HCT116 (cell line): ENCODE measurements around the gene GIT2. TPM values are rescaled to one million over a fixed set of nuclear protein-coding genes. Genes with fewer than 3 reads are reported as not detected.

Experiments used
- ATAC-seq: fragments of 200-7000 bp; cut with Tn5 transposase; 2 replicates; pipeline ENCODE4 v1.9.1; 2020; ENCODE audit warnings: mild to moderate bottlenecking, moderate library complexity
- BruUV-seq: library from RNA; stranded (reverse); fragments of 400-500 nt; replicated peaks from 2 replicates; lab custom pipeline; 2021; lab: Mats Ljungman, UMichigan
- CTCF ChIA-PET: fragments of 300-600 bp; sonication (Branson Sonifier 250); formaldehyde crosslinking; loops from one replicate; lab custom pipeline; 2021; ENCODE audit warnings: antibody characterized with exemption; lab: Charles Lee
- POLR2A ChIA-PET: fragments of 300-600, 350-600 bp; sonication (Branson Sonifier 250); formaldehyde crosslinking; loops from one replicate; lab custom pipeline; 2021; ENCODE audit warnings: antibody characterized with exemption; lab: Charles Lee
- RAD21 ChIA-PET, 2 experiments: fragments of 300-600 bp; sonication (Branson Sonifier 250); formaldehyde crosslinking; loops; one replicate each; lab custom pipeline; 2023; ENCODE audit warnings: low total read pairs in 2 of 2; ENCODE audit not compliant: uncharacterized antibody in 2 of 2, unreplicated experiment in 2 of 2, low non-redundant PET in 1 of 2; lab: Charles Lee
- DNase-seq: peaks from one replicate; pipeline ENCODE4 v3.0.0-alpha.2; 2010; ENCODE audit warnings: low read depth, low spot score
- H2AFZ ChIP-seq: fragments of 200-600 bp; shearing (Covaris generic), sonication (generic); 2 replicates; pipeline ENCODE4 v1.6.1; 2017; ENCODE audit warnings: low read depth, mixed run types, mixed read lengths, antibody characterized with exemption, low read length; ENCODE audit not compliant: poor library complexity, severe bottlenecking
- H3K27ac ChIP-seq: 2 replicates; pipeline ENCODE4 v1.5.1; 2012; ENCODE audit warnings: low read depth, low read length
- H3K27me3 ChIP-seq: fragments of 200-600 bp; sonication (generic); 2 replicates; pipeline ENCODE4 v1.6.1; 2016; ENCODE audit warnings: mixed run types, low read length, mixed read lengths; ENCODE audit not compliant: insufficient read depth
- H3K36me3 ChIP-seq, 2 experiments: fragments of 200-500 bp in 1 of 2; fragments of 200-600 bp in 1 of 2; sonication (Bioruptor generic) in 1 of 2; sonication (generic) in 1 of 2; 2 replicates each; pipeline versions ENCODE4 v1.5.1 to v1.6.1; 2014 to 2016; ENCODE audit warnings: low read length in 2 of 2, inconsistent platforms in 1 of 2, mixed read lengths in 1 of 2, mixed run types in 1 of 2; ENCODE audit not compliant: insufficient read depth in 2 of 2, control insufficient read depth in 1 of 2
- H3K4me1 ChIP-seq, 2 experiments: fragments of 200-600 bp in 1 of 2; sonication (generic) in 1 of 2; 2 replicates each; pipeline versions ENCODE4 v1.5.1 to v1.6.1; 2012 to 2017; ENCODE audit warnings: low read length in 2 of 2, inconsistent platforms in 1 of 2, mild to moderate bottlenecking in 1 of 2, mixed read lengths in 1 of 2, mixed run types in 1 of 2, moderate library complexity in 1 of 2; ENCODE audit not compliant: insufficient read depth in 2 of 2, control insufficient read depth in 1 of 2
- H3K4me2 ChIP-seq: fragments of 200-600 bp; sonication (generic); 2 replicates; pipeline ENCODE4 v1.6.1; 2017; ENCODE audit warnings: mixed run types, low read length, mixed read lengths
- H3K4me3 ChIP-seq, 2 experiments: fragments of 200-600 bp in 1 of 2; sonication (generic) in 1 of 2; replicated peaks in 1 of 2; 2 replicates each; pipeline ENCODE4 v1.5.1; 2011 to 2016; ENCODE audit warnings: low read length in 2 of 2, control low read depth in 1 of 2, low read depth in 1 of 2, mild to moderate bottlenecking in 1 of 2, mixed read lengths in 1 of 2, mixed run types in 1 of 2
- H3K79me2 ChIP-seq: fragments of 200-600 bp; sonication (generic); 2 replicates; pipeline ENCODE4 v1.6.1; 2017; ENCODE audit warnings: mild to moderate bottlenecking, mixed run types, low read length, moderate library complexity, mixed read lengths; ENCODE audit not compliant: insufficient read depth
- H3K9ac ChIP-seq: fragments of 200-600 bp; sonication (generic); 2 replicates; pipeline ENCODE4 v1.6.1; 2016; ENCODE audit warnings: low read length, mixed read lengths
- H3K9me2 ChIP-seq: fragments of 200-600 bp; sonication (generic), shearing (Covaris generic); 2 replicates; pipeline ENCODE4 v1.6.1; 2017; ENCODE audit warnings: mixed run types, mild to moderate bottlenecking, moderate library complexity; ENCODE audit not compliant: insufficient read depth
- H3K9me3 ChIP-seq, 2 experiments: fragments of 200-500 bp in 1 of 2; fragments of 200-600 bp in 1 of 2; sonication (Bioruptor generic) in 1 of 2; sonication (generic) in 1 of 2; 2 replicates each; pipeline ENCODE4 v1.6.1; 2014 to 2017; ENCODE audit warnings: low read length in 2 of 2, mixed read lengths in 2 of 2, inconsistent platforms in 1 of 2, low read depth in 1 of 2, mild to moderate bottlenecking in 1 of 2, mixed run types in 1 of 2, moderate library complexity in 1 of 2; ENCODE audit not compliant: control insufficient read depth in 1 of 2, insufficient read depth in 1 of 2
- H4K20me1 ChIP-seq: fragments of 200-600 bp; sonication (generic), shearing (Covaris generic); 2 replicates; pipeline ENCODE4 v1.6.1; 2017; ENCODE audit warnings: mixed run types, mild to moderate bottlenecking, moderate library complexity; ENCODE audit not compliant: insufficient read depth
- CBX3 ChIP-seq: IDR thresholded peaks from 2 replicates; pipeline ENCODE4 v1.6.1; 2012; ENCODE audit warnings: low read depth
- EZH2 ChIP-seq: fragments of 200-600 bp; sonication (generic); IDR thresholded peaks from 2 replicates; pipeline ENCODE4 v1.6.1; 2017; ENCODE audit warnings: antibody characterized with exemption, mixed run types
- FOSL1 ChIP-seq: IDR thresholded peaks from 2 replicates; pipeline ENCODE4 v1.6.1; 2012; ENCODE audit warnings: low read depth
- REST ChIP-seq: IDR thresholded peaks from 2 replicates; pipeline ENCODE4 v1.6.1; 2012; ENCODE audit warnings: low read depth
- TCF7L2 ChIP-seq: IDR thresholded peaks from 2 replicates; pipeline ENCODE4 v1.7.0; 2011; ENCODE audit warnings: borderline replicate concordance, inconsistent platforms; ENCODE audit not compliant: insufficient read depth, insufficient read length; ENCODE audit errors: extremely low read depth
- YY1 ChIP-seq: IDR thresholded peaks from 2 replicates; pipeline ENCODE4 v1.6.1; 2011; ENCODE audit warnings: low read length, low read depth, moderate library complexity, mild to moderate bottlenecking; ENCODE audit not compliant: insufficient replicate concordance; ENCODE audit errors: extremely low read depth
- ZBTB33 ChIP-seq: IDR thresholded peaks from 2 replicates; pipeline ENCODE4 v1.6.1; 2011; ENCODE audit warnings: mild to moderate bottlenecking, low read length, moderate library complexity; ENCODE audit not compliant: insufficient replicate concordance; ENCODE audit errors: extremely low read depth
- ZNF274 ChIP-seq: fragments of 200-500 bp; sonication (Bioruptor generic); IDR thresholded peaks from 2 replicates; pipeline ENCODE4 v1.6.1; 2014; ENCODE audit warnings: mild to moderate bottlenecking, low read depth, low read length, inconsistent platforms
- intact Hi-C: fragments of 100-400 bp; cut with micrococcal nuclease; formaldehyde crosslinking; loops from 2 replicates; pipeline ENCODE4 v1.10.0; 2022
- total RNA-seq: library from RNA; stranded (reverse); gene quantifications from one replicate; pipeline ENCODE4 v1.2.1, GENCODE V29; 2021; ENCODE audit not compliant: unreplicated experiment
- TF ChIP-seq, protein P1 (sequence below), 3 experiments: fragments of 200-600 bp in 1 of 3; sonication (generic) in 1 of 3; IDR thresholded peaks in 2 of 3; conservative IDR thresholded peaks in 1 of 3; 2 replicates each; pipeline ENCODE4 v1.5.1; 2012 to 2017; ENCODE audit warnings: low read depth in 2 of 3, low read length in 2 of 3, antibody characterized with exemption in 1 of 3, borderline replicate concordance in 1 of 3, control low read depth in 1 of 3, mild to moderate bottlenecking in 1 of 3, mixed read lengths in 1 of 3, mixed run types in 1 of 3, moderate library complexity in 1 of 3; ENCODE audit not compliant: insufficient read depth in 1 of 3

GIT2 gene
- total RNA-seq, 1 experiment from 2014 or later: 21.5 TPM

GRCh38 chr12:109928058-109928656 lies 68.0 kb downstream of the GIT2 start (continued):
- TF ChIP-seq REST: no peak

DNA sequence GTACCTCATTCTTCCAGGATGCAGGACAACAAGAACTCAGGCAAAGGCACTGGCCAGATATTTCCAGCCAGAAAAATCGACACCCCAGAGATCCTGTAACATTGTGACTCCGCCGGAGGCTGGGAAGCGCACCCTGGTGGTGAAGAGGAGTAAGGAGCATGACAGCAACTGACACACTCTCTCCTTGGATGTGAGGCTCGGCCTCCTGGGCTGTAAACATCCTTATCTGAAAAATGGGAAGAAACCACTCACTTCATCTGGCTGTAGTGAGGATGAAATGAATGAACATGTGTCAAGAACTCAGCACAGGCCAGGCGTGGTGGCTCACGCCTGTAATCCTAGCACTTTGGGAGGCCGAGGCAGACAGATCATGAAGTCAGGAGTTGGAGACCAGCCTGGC lies 68.5 kb downstream of the GIT2 start:
- no peaks in the 10 kb centered on the region for H3K4me1 ChIP-seq
- no peaks in the 10 kb centered on the region for H4K20me1 ChIP-seq
- H3K36me3 ChIP-seq: peaks cover 0 to 7% of the 10 kb centered on the region in 2 experiments; a peak in 2 of 4 replicates
- ATAC-seq: peak; percentile 94
- H3K9ac ChIP-seq: no peak overlapping the region
- ChIA-PET CTCF (interaction anchor here (0.7 to 1.4 kb wide), 4 partner anchors 13 to 121 kb away, joined by 3 to 4 read pairs (median 3); no protein-coding TSS in a partner anchor), RAD21 (interaction anchor here in 1 of 2 experiments (0.5 kb wide), 1 partner anchor 9 kb away, joined by 3 read pairs; no protein-coding TSS in a partner anchor), POLR2A (no interaction called here)
- no peaks in the 10 kb centered on the region for H3K9me3 ChIP-seq
- H2AFZ ChIP-seq: no peak overlapping the region
- no peaks in the 10 kb centered on the region for H3K79me2 ChIP-seq
- DNase-seq: peak; percentile 28
- H3K27ac ChIP-seq: no peak overlapping the region
- BruUV-seq: no TSS peak
- intact Hi-C loops: loop anchor here (1.0 kb wide), 1 partner anchor 74 kb away; no protein-coding TSS in a partner anchor
- no peaks in the 10 kb centered on the region for H3K27me3 ChIP-seq
- H3K4me3 ChIP-seq: no peak overlapping the region
- H3K9me2 ChIP-seq: no peaks in the 10 kb centered on the region
- no peak overlapping the region for H3K4me2 ChIP-seq
- TF ChIP-seq FOSL1: no peak
- TF ChIP-seq TCF7L2: no peak
- no peak for TF ChIP-seq EZH2
- no peak for TF ChIP-seq ZBTB33
- TF ChIP-seq, protein P1, sequence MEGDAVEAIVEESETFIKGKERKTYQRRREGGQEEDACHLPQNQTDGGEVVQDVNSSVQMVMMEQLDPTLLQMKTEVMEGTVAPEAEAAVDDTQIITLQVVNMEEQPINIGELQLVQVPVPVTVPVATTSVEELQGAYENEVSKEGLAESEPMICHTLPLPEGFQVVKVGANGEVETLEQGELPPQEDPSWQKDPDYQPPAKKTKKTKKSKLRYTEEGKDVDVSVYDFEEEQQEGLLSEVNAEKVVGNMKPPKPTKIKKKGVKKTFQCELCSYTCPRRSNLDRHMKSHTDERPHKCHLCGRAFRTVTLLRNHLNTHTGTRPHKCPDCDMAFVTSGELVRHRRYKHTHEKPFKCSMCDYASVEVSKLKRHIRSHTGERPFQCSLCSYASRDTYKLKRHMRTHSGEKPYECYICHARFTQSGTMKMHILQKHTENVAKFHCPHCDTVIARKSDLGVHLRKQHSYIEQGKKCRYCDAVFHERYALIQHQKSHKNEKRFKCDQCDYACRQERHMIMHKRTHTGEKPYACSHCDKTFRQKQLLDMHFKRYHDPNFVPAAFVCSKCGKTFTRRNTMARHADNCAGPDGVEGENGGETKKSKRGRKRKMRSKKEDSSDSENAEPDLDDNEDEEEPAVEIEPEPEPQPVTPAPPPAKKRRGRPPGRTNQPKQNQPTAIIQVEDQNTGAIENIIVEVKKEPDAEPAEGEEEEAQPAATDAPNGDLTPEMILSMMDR (IDR thresholded peaks at IDR 0.05 in 2 of 3, conservative IDR thresholded peaks at IDR 0.05 in 1 of 3; ENCODE audit: borderline replicate concordance in 1 of 3, insufficient read depth in 1 of 3, low read depth in 2 of 3, low read length in 2 of 3): peak; percentile 65 to 83 (median 81); a peak in 5 of 6 replicates
- TF ChIP-seq YY1: no peak
- TF ChIP-seq ZNF274: no peak
- no peak for TF ChIP-seq CBX3
- TF ChIP-seq REST: no peak
